ENCODE data around the gene ADM2. TPM values are rescaled to one million over a fixed set of nuclear protein-coding genes. Genes with fewer than 3 reads are reported as not detected.
A peak's percentile ranks its signal among the peaks of the same experiment; 100 is the strongest.

ADM2 gene
- total and polyA plus RNA-seq, 4 donors: 0.74 to 5.7 (median 2.7) TPM

DNA sequence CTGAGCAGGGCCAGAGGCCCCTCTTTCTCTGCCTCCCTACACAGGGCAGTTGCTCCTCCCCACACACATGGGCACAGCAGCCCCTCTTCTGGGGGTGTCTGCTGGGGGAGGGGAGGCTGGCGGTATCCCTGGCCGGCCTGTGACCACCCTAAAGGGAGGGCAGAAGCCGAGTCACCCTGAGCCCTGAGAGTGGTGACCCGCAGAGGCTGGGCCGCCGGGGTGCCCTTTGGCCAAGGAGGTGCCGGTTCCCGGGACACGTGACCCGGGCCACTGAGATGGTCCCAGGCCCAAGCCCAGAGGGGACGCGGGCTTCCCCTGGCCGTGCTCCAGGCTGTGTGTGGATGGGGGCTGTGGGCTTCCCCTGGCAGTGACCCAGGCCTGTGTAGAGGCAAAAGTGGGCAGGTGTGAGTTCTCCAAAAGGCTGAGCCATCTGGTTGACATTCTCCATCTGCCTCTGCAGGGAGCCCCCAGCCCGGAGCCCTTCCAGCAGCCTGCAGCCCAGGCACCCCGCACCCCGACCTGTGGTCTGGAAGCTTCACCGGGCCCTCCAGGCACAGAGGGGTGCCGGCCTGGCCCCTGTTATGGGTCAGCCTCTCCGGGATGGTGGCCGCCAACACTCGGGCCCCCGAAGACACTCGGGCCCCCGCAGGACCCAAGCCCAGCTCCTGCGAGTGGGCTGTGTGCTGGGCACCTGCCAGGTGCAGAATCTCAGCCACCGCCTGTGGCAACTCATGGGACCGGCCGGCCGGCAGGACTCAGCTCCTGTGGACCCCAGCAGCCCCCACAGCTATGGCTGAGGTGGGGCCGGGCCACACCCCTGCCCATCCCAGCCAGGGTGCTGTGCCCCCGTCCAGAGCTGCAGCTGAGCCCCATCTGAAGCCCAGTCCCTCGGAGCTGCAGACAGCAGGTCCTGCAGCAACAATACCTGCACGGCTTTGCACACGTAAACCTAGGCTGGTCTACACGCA, 1.0 kb downstream of the ADM2 start:
- H3K27me3 ChIP-seq (ENCODE audit: control insufficient read depth in 3 of 3, insufficient read depth in 3 of 3, low read length in 2 of 3): peaks cover 0 to 37% (median 20%) of the 10 kb centered on the region in 3 donors
- 70 to 73% methylated on average over 34 to 35 of the region's 35 CpGs for WGBS, 2 donors
- no peaks in the 10 kb centered on the region for H3K9me3 ChIP-seq (ENCODE audit: control insufficient read depth in 4 of 4, insufficient read depth in 3 of 4, low read length in 3 of 4)
- H3K36me3 ChIP-seq (ENCODE audit: control insufficient read depth in 4 of 4, insufficient read depth in 4 of 4, low read length in 4 of 4): no peaks in the 10 kb centered on the region
- TF ChIP-seq, protein P1, sequence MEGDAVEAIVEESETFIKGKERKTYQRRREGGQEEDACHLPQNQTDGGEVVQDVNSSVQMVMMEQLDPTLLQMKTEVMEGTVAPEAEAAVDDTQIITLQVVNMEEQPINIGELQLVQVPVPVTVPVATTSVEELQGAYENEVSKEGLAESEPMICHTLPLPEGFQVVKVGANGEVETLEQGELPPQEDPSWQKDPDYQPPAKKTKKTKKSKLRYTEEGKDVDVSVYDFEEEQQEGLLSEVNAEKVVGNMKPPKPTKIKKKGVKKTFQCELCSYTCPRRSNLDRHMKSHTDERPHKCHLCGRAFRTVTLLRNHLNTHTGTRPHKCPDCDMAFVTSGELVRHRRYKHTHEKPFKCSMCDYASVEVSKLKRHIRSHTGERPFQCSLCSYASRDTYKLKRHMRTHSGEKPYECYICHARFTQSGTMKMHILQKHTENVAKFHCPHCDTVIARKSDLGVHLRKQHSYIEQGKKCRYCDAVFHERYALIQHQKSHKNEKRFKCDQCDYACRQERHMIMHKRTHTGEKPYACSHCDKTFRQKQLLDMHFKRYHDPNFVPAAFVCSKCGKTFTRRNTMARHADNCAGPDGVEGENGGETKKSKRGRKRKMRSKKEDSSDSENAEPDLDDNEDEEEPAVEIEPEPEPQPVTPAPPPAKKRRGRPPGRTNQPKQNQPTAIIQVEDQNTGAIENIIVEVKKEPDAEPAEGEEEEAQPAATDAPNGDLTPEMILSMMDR (IDR thresholded peaks at IDR 0.05; ENCODE audit: control extremely low read depth, extremely low read depth): no peak
- H3K27ac ChIP-seq (ENCODE audit: low read depth in 1 of 2, low read length in 1 of 2): no peak overlapping the region
- H3K4me3 ChIP-seq: peak overlapping the region; percentile 29
- no peak overlapping the region for H3K9ac ChIP-seq (ENCODE audit: insufficient read depth in 1 of 2, low read length in 2 of 2)
- H3K4me1 ChIP-seq (ENCODE audit: control insufficient read depth in 5 of 5, insufficient read depth in 5 of 5, low read length in 5 of 5): peaks cover 0 to 5% (median 0%) of the 10 kb centered on the region in 5 donors
- DNase-seq (no peak), ATAC-seq (ENCODE audit: insufficient read depth, low FRiP score) (no peak)

DNA sequence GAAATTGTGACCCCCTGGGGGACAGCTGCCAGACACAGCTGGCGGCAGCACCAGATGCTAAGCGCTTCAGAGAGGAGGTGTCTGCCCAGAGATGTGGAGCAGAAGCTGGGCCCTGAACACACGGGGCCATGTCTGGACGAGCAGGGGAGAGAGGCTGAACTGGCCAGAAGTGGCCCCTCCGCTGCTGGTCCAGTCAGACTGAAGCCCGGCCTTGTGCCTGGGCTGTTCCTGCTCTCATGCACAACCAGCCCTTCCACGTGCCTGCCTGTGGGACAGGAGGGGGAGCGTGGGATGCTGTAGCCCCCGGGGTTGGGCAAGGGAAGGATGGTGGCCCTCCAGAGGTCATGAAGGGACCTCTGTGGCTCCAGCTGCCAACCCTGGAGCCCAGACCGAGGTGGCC, 1.8 kb downstream of the ADM2 start:
- ATAC-seq (ENCODE audit: insufficient read depth, low FRiP score) (no peak), DNase-seq (no peak)
- WGBS, 2 donors: 86% methylated on average over 9 to 10 of the region's 10 CpGs
- Histone ChIP-seq H3K36me3 (ENCODE audit: control insufficient read depth in 4 of 4, insufficient read depth in 4 of 4, low read length in 4 of 4) (no peaks in the 10 kb centered on the region), H3K9ac (ENCODE audit: insufficient read depth in 1 of 2, low read length in 2 of 2) (no peak overlapping the region), H3K4me3 (no peak overlapping the region), H3K27ac (ENCODE audit: low read depth in 1 of 2, low read length in 1 of 2) (no peak overlapping the region), H3K27me3 (ENCODE audit: control insufficient read depth in 3 of 3, insufficient read depth in 3 of 3, low read length in 2 of 3) (peaks cover 0 to 37% (median 20%) of the 10 kb centered on the region in 3 donors), H3K4me1 (ENCODE audit: control insufficient read depth in 5 of 5, insufficient read depth in 5 of 5, low read length in 5 of 5) (peaks cover 0 to 5% (median 0%) of the 10 kb centered on the region in 5 donors), H3K9me3 (ENCODE audit: control insufficient read depth in 4 of 4, insufficient read depth in 3 of 4, low read length in 3 of 4) (no peaks in the 10 kb centered on the region)
- TF ChIP-seq, protein P1 (IDR thresholded peaks at IDR 0.05; ENCODE audit: control extremely low read depth, extremely low read depth): no peak

DNA sequence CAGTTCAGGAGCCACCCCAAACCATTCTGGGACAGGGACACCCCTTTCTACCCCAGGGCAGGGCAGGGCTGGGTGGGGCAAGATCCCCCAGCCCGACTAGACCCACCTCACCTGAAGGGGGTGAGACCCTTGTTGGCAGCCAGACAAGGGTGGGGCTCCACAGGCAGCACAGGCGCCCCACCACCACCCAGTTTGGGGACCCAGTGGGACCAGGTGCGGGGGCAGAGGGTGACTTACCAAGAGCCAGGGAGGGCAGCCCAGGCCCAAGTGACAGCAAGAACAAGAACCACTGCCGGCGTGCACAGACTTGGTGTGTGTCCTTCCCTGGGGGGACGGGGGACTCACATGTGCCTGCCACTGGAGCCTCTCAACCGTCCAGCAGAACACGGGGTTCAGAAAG, 2.2 kb downstream of the ADM2 start:
- no peak overlapping the region for H3K4me3 ChIP-seq
- peaks cover 0 to 5% (median 0%) of the 10 kb centered on the region in 5 donors for H3K4me1 ChIP-seq (ENCODE audit: control insufficient read depth in 5 of 5, insufficient read depth in 5 of 5, low read length in 5 of 5)
- 91 to 96% methylated on average over 8 of the region's 8 CpGs for WGBS, 2 donors
- DNase-seq: no peak
- no peaks in the 10 kb centered on the region for H3K36me3 ChIP-seq (ENCODE audit: control insufficient read depth in 4 of 4, insufficient read depth in 4 of 4, low read length in 4 of 4)
- TF ChIP-seq, protein P1 (IDR thresholded peaks at IDR 0.05; ENCODE audit: control extremely low read depth, extremely low read depth): no peak
- H3K9ac ChIP-seq (ENCODE audit: insufficient read depth in 1 of 2, low read length in 2 of 2): no peak overlapping the region
- no peaks in the 10 kb centered on the region for H3K9me3 ChIP-seq (ENCODE audit: control insufficient read depth in 4 of 4, insufficient read depth in 3 of 4, low read length in 3 of 4)
- H3K27ac ChIP-seq (ENCODE audit: low read depth in 1 of 2, low read length in 1 of 2): no peak overlapping the region
- ATAC-seq (ENCODE audit: insufficient read depth, low FRiP score): no peak
- peaks cover 0 to 38% (median 20%) of the 10 kb centered on the region in 3 donors for H3K27me3 ChIP-seq (ENCODE audit: control insufficient read depth in 3 of 3, insufficient read depth in 3 of 3, low read length in 2 of 3)
